Right atrium auricular region (tissue), 2 donors: ENCODE measurements around the gene AIMP2. TPM values are rescaled to one million over a fixed set of nuclear protein-coding genes. Genes with fewer than 3 reads are reported as not detected.

Source experiments
- DNase-seq: peaks from one replicate; pipeline ENCODE4 v3.0.0-alpha.2; 2019; ENCODE audit warnings: low spot score
- H3K27ac ChIP-seq, 2 donors: fragments of 200-600 bp; sonication (generic); 1 replicate in 1 of 2; 2 replicates in 1 of 2; pipeline ENCODE4 v1.5.1; 2016 to 2019
- H3K27me3 ChIP-seq, 2 donors: fragments of 200-600 bp; sonication (generic); one replicate each; pipeline versions ENCODE4 v1.5.1 to v1.6.0; 2017 to 2019
- H3K36me3 ChIP-seq: fragments of 200-600 bp; sonication (generic); one replicate; pipeline ENCODE4 v1.5.1; 2016
- H3K4me1 ChIP-seq, 2 donors: fragments of 200-600 bp; sonication (generic); one replicate each; pipeline versions ENCODE4 v1.5.1 to v1.6.0; 2017 to 2019
- H3K4me3 ChIP-seq, 2 donors: fragments of 200-600 bp; sonication (generic); 1 replicate in 1 of 2; 2 replicates in 1 of 2; pipeline ENCODE4 v1.5.1; 2017 to 2019; ENCODE audit warnings: mild to moderate bottlenecking in 1 of 2, moderate library complexity in 1 of 2
- H3K9me3 ChIP-seq, 2 donors: fragments of 200-600 bp; sonication (generic); one replicate each; pipeline ENCODE4 v1.5.1; 2019
- CTCF ChIP-seq, 2 donors: fragments of 200-600 bp; sonication (generic); IDR thresholded peaks; one replicate each; pipeline ENCODE4 v1.5.1; 2019; ENCODE audit warnings: antibody characterized with exemption in 2 of 2
- total RNA-seq, 2 donors: library from RNA; depleted of rRNA; stranded (reverse); fragments of >200 nt; gene quantifications; one replicate each; pipeline ENCODE4 v1.1.0, GENCODE V29; 2016

The AIMP2 gene
- total RNA-seq, 2 donors from 2014 or later, result 38.4 to 53.0 TPM

- no peak overlapping the region for H3K27ac ChIP-seq
- H3K4me3 ChIP-seq, result no peak overlapping the region
- H3K9me3 ChIP-seq, result no peaks in the 10 kb centered on the region
- no peak for DNase-seq
- H3K36me3 ChIP-seq, result peaks cover 68% of the 10 kb centered on the region
- H3K4me1 ChIP-seq, result peaks cover 0 to 18% of the 10 kb centered on the region in 2 donors
- no peaks in the 10 kb centered on the region for H3K27me3 ChIP-seq
- no peak for TF ChIP-seq CTCF (IDR thresholded peaks at IDR 0.05)
Observed at GRCh38 chr7:6016653-6016966, 7.5 kb downstream of the AIMP2 start.

- no peaks in the 10 kb centered on the region for H3K27me3 ChIP-seq
- H3K4me3 ChIP-seq, result no peak overlapping the region
Observed at GRCh38 chr7:6020371-6021286, 11.6 kb downstream of the AIMP2 start.

GRCh38 chr7:6022707-6023106 is 13.6 kb downstream of the AIMP2 start:
- no peak overlapping the region for H3K4me3 ChIP-seq
- no peak overlapping the region for H3K27ac ChIP-seq
- DNase-seq, result no peak
- no peaks in the 10 kb centered on the region for H3K9me3 ChIP-seq
- peaks cover 100% of the 10 kb centered on the region for H3K36me3 ChIP-seq
- peaks cover 0 to 12% of the 10 kb centered on the region in 2 donors for H3K4me1 ChIP-seq
- TF ChIP-seq CTCF (IDR thresholded peaks at IDR 0.05), result no peak
- H3K27me3 ChIP-seq, result no peaks in the 10 kb centered on the region

More at GRCh38 chr7:6020371-6021286, 11.6 kb downstream of the AIMP2 start:
- DNase-seq, result no peak
- no peak overlapping the region for H3K27ac ChIP-seq
- peaks cover 0 to 6% of the 10 kb centered on the region in 2 donors for H3K4me1 ChIP-seq
- peaks cover 98% of the 10 kb centered on the region for H3K36me3 ChIP-seq
- H3K9me3 ChIP-seq, result no peaks in the 10 kb centered on the region
- no peak for TF ChIP-seq CTCF (IDR thresholded peaks at IDR 0.05)

- no peak overlapping the region for H3K27ac ChIP-seq
- H3K36me3 ChIP-seq, result peaks cover 98% of the 10 kb centered on the region
- peaks cover 0 to 12% of the 10 kb centered on the region in 2 donors for H3K4me1 ChIP-seq
- no peaks in the 10 kb centered on the region for H3K27me3 ChIP-seq
- no peak for TF ChIP-seq CTCF (IDR thresholded peaks at IDR 0.05)
- no peak for DNase-seq
- no peak overlapping the region for H3K4me3 ChIP-seq
- no peaks in the 10 kb centered on the region for H3K9me3 ChIP-seq
Observed at GRCh38 chr7:6023974-6024435, 14.9 kb downstream of the AIMP2 start.

- peak overlapping the region in 1 of 2 donors; percentile 28 for H3K4me3 ChIP-seq
- TF ChIP-seq CTCF (IDR thresholded peaks at IDR 0.05), result peak in 1 of 2 donors; percentile 22
Observed at GRCh38 chr7:6026011-6026819, 17.1 kb downstream of the AIMP2 start.

More at GRCh38 chr7:6026011-6026819, 17.1 kb downstream of the AIMP2 start:
- DNase-seq, result peak; percentile 72
- Histone ChIP-seq H3K4me1 (peaks cover 0 to 12% of the 10 kb centered on the region in 2 donors), H3K36me3 (peaks cover 76% of the 10 kb centered on the region), H3K27me3 (no peaks in the 10 kb centered on the region), H3K27ac (peak overlapping the region; percentile 60 to 72), H3K9me3 (no peaks in the 10 kb centered on the region)
